PC-3 (cell line): ENCODE results near the gene AGL.

Source experiments
- EZH2 ChIP-seq: fragments of 300-600 bp; sonication (generic); IDR thresholded peaks from one replicate; pipeline ENCODE4 v1.6.1; 2017; ENCODE audit warnings: antibody characterized with exemption, mild to moderate bottlenecking, low read length; ENCODE audit not compliant: unreplicated experiment
- EZH2phosphoT487 ChIP-seq: fragments of 300-600 bp; sonication (generic); IDR thresholded peaks from 2 replicates; pipeline ENCODE4 v1.6.1; 2018; ENCODE audit warnings: mild to moderate bottlenecking, antibody characterized with exemption, low read length, borderline replicate concordance
- TF ChIP-seq, protein P1 (sequence below): fragments of 300-600 bp; sonication (generic); conservative IDR thresholded peaks from 2 replicates; pipeline ENCODE4 v1.5.1; 2017; ENCODE audit warnings: antibody characterized with exemption, low read depth, mild to moderate bottlenecking, low read length

DNA sequence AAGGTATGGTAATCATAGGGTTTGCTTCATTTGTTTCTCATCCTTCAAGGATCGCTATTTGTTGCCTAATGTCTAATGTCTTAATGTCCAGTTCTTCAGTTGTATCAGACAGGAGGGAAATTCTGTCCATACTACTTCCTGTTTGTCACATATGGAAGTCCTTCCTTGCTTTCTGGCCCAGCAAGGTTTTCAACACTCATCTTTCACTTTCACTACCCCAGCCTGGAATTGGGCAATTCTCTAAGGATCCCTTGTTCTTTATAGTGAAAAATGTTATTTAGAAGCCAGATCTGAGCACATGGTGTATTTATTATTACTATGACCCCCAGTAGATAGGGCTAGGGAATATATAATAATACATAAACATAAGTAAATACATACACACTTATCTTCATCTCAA lies 69.1 kb downstream of the AGL start:
- TF ChIP-seq, protein P1, sequence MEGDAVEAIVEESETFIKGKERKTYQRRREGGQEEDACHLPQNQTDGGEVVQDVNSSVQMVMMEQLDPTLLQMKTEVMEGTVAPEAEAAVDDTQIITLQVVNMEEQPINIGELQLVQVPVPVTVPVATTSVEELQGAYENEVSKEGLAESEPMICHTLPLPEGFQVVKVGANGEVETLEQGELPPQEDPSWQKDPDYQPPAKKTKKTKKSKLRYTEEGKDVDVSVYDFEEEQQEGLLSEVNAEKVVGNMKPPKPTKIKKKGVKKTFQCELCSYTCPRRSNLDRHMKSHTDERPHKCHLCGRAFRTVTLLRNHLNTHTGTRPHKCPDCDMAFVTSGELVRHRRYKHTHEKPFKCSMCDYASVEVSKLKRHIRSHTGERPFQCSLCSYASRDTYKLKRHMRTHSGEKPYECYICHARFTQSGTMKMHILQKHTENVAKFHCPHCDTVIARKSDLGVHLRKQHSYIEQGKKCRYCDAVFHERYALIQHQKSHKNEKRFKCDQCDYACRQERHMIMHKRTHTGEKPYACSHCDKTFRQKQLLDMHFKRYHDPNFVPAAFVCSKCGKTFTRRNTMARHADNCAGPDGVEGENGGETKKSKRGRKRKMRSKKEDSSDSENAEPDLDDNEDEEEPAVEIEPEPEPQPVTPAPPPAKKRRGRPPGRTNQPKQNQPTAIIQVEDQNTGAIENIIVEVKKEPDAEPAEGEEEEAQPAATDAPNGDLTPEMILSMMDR: no peak
- TF ChIP-seq EZH2 (no peak), EZH2phosphoT487 (no peak)
